H9 (cell line): ENCODE results near the gene TSPAN13. TPM values are rescaled to one million over a fixed set of nuclear protein-coding genes. Genes with fewer than 3 reads are reported as not detected.

ENCODE experiments used
- DNase-seq: peaks from one replicate; pipeline ENCODE4 v3.0.0-alpha.2; 2017
- H2AFZ ChIP-seq: one replicate; pipeline ENCODE4 v1.6.1; 2013; ENCODE audit warnings: mild to moderate bottlenecking, low read length, control low read depth, moderate library complexity
- H2AK5ac ChIP-seq: 2 replicates; pipeline ENCODE4 v1.6.1; 2013; ENCODE audit warnings: low read length, control low read depth, mixed read lengths; ENCODE audit not compliant: insufficient read length
- H2BK120ac ChIP-seq: one replicate; pipeline ENCODE4 v1.6.1; 2013; ENCODE audit warnings: low read depth, mild to moderate bottlenecking, low read length, control low read depth, inconsistent platforms; ENCODE audit not compliant: poor library complexity, severe bottlenecking
- H2BK12ac ChIP-seq: 2 replicates; pipeline ENCODE4 v1.6.1; 2013; ENCODE audit warnings: low read length, control low read depth, mixed read lengths, low read depth; ENCODE audit not compliant: insufficient read length
- H2BK15ac ChIP-seq: 2 replicates; pipeline ENCODE4 v1.6.1; 2013; ENCODE audit warnings: low read depth, low read length, control low read depth
- H2BK20ac ChIP-seq: one replicate; pipeline ENCODE4 v1.6.1; 2013; ENCODE audit warnings: low read depth, mild to moderate bottlenecking, low read length, control low read depth, inconsistent platforms; ENCODE audit not compliant: poor library complexity, severe bottlenecking
- H2BK5ac ChIP-seq: 2 replicates; pipeline ENCODE4 v1.6.1; 2013; ENCODE audit warnings: low read length, control low read depth, mixed read lengths; ENCODE audit not compliant: insufficient read length
- H3K14ac ChIP-seq: 2 replicates; pipeline ENCODE4 v1.6.1; 2013; ENCODE audit warnings: low read length, control low read depth; ENCODE audit not compliant: insufficient read depth
- H3K18ac ChIP-seq: 2 replicates; pipeline ENCODE4 v1.6.1; 2013; ENCODE audit warnings: low read depth, mild to moderate bottlenecking, mixed read lengths, low read length, control low read depth; ENCODE audit not compliant: insufficient read length
- H3K23ac ChIP-seq: 2 replicates; pipeline ENCODE4 v1.6.1; 2013; ENCODE audit warnings: low read length, control low read depth, mixed read lengths, low read depth; ENCODE audit not compliant: insufficient read length
- H3K23me2 ChIP-seq: 2 replicates; pipeline ENCODE4 v1.6.1; 2013; ENCODE audit warnings: low read depth, mild to moderate bottlenecking, mixed read lengths, low read length, control low read depth; ENCODE audit not compliant: insufficient read length, poor library complexity, severe bottlenecking
- H3K27ac ChIP-seq: 2 replicates; pipeline ENCODE4 v1.5.1; 2013; ENCODE audit warnings: low read length, control low read depth, mixed read lengths, low read depth; ENCODE audit not compliant: insufficient read length
- H3K27me3 ChIP-seq: 2 replicates; pipeline ENCODE4 v1.6.1; 2013; ENCODE audit warnings: low read length, control low read depth, inconsistent platforms; ENCODE audit not compliant: insufficient read depth
- H3K4ac ChIP-seq: 2 replicates; pipeline ENCODE4 v1.6.1; 2013; ENCODE audit warnings: low read depth, mild to moderate bottlenecking, control low read depth, inconsistent platforms, low read length, moderate library complexity
- H3K4me1 ChIP-seq: 2 replicates; pipeline ENCODE4 v1.6.1; 2013; ENCODE audit warnings: low read length, control low read depth, inconsistent platforms; ENCODE audit not compliant: insufficient read depth
- H3K4me2 ChIP-seq: 2 replicates; pipeline ENCODE4 v1.6.1; 2013; ENCODE audit warnings: low read length, control low read depth, mixed read lengths; ENCODE audit not compliant: insufficient read length, insufficient read depth
- H3K56ac ChIP-seq: 2 replicates; pipeline ENCODE4 v1.6.1; 2013; ENCODE audit warnings: low read depth, mild to moderate bottlenecking, mixed read lengths, low read length, control low read depth; ENCODE audit not compliant: insufficient read length
- H3K79me1 ChIP-seq: 2 replicates; pipeline ENCODE4 v1.6.1; 2013; ENCODE audit warnings: low read depth, mild to moderate bottlenecking, moderate library complexity, low read length, control low read depth, inconsistent platforms; ENCODE audit not compliant: insufficient read depth, poor library complexity, severe bottlenecking
- H3K79me2 ChIP-seq: 2 replicates; pipeline ENCODE4 v1.6.1; 2013; ENCODE audit warnings: low read length, control low read depth, inconsistent platforms; ENCODE audit not compliant: insufficient read depth
- H3K9ac ChIP-seq: 2 replicates; pipeline ENCODE4 v1.6.1; 2013; ENCODE audit warnings: low read length, control low read depth, mixed read lengths; ENCODE audit not compliant: insufficient read length; ENCODE audit errors: extremely low read depth
- H3K9me3 ChIP-seq: one replicate; pipeline ENCODE4 v1.6.1; 2013; ENCODE audit warnings: low read depth, low read length, inconsistent platforms; ENCODE audit not compliant: control insufficient read depth
- H3T11ph ChIP-seq: one replicate; pipeline ENCODE4 v1.6.1; 2013; ENCODE audit warnings: mild to moderate bottlenecking, low read length, control low read depth, inconsistent platforms
- H4K20me1 ChIP-seq: one replicate; pipeline ENCODE4 v1.6.1; 2013; ENCODE audit not compliant: control insufficient read depth, insufficient read length, insufficient read depth
- H4K5ac ChIP-seq: 2 replicates; pipeline ENCODE4 v1.6.1; 2013; ENCODE audit warnings: low read depth, mild to moderate bottlenecking, mixed read lengths, low read length, control low read depth; ENCODE audit not compliant: insufficient read length
- H4K8ac ChIP-seq: replicated peaks from 2 replicates; pipeline ENCODE4 v1.6.1; 2013; ENCODE audit warnings: low read length, control low read depth, mixed read lengths, low read depth; ENCODE audit not compliant: insufficient read length
- H4K91ac ChIP-seq: 2 replicates; pipeline ENCODE4 v1.6.1; 2013; ENCODE audit warnings: low read depth, mild to moderate bottlenecking, moderate library complexity, mixed read lengths, low read length, control low read depth; ENCODE audit not compliant: insufficient read length
- H3K27ac Mint-ChIP-seq, 3 experiments: 2 replicates in 2 of 3; 3 replicates in 1 of 3; pipeline ENCODE4 v1.8.0; 2020 to 2021; ENCODE audit warnings: mixed read lengths in 3 of 3, mild to moderate bottlenecking in 1 of 3, moderate library complexity in 1 of 3
- H3K27me3 Mint-ChIP-seq: 2 replicates; pipeline ENCODE4 v1.8.0; 2021; ENCODE audit warnings: low read depth, mild to moderate bottlenecking, moderate library complexity, mixed read lengths
- H3K36me3 Mint-ChIP-seq, 3 experiments: 2 replicates in 2 of 3; 3 replicates in 1 of 3; pipeline ENCODE4 v1.8.0; 2020 to 2021; ENCODE audit warnings: low read depth in 3 of 3, mixed read lengths in 3 of 3; ENCODE audit not compliant: insufficient read depth in 1 of 3
- H3K4me1 Mint-ChIP-seq, 2 experiments: 2 replicates each; pipeline ENCODE4 v1.8.0; 2020; ENCODE audit warnings: mixed read lengths in 2 of 2
- H3K4me3 Mint-ChIP-seq, 2 experiments: 2 replicates in 1 of 2; 3 replicates in 1 of 2; pipeline ENCODE4 v1.8.0; 2020 to 2021; ENCODE audit warnings: mild to moderate bottlenecking in 2 of 2, mixed read lengths in 2 of 2, moderate library complexity in 1 of 2
- H3K9me3 Mint-ChIP-seq, 2 experiments: 2 replicates in 1 of 2; 3 replicates in 1 of 2; pipeline ENCODE4 v1.8.0; 2020; ENCODE audit warnings: mild to moderate bottlenecking in 2 of 2, mixed read lengths in 2 of 2, moderate library complexity in 1 of 2
- CTCF ChIP-seq: fragments of 200-600 bp; sonication (generic); conservative IDR thresholded peaks from 3 replicates; pipeline ENCODE4 v1.8.0; 2021; ENCODE audit warnings: antibody characterized with exemption, mild to moderate bottlenecking
- WGBS: extraction: QIAGEN DNeasy Blood & Tissue Kit; methylation state at CpG from one replicate; pipeline ENCODE4 v1.1.7; 2013; ENCODE audit warnings: missing lambda C conversion rate, low lambda C conversion rate, mixed read lengths; ENCODE audit not compliant: insufficient read length; ENCODE audit errors: extremely low coverage; 5-methylcytosine and 5-hydroxymethylcytosine counted together
- total RNA-seq: library from RNA; stranded (reverse); gene quantifications from 2 replicates; pipeline ENCODE4 v1.2.1, GENCODE V29; 2021

The TSPAN13 gene
- total RNA-seq, 1 experiment from 2014 or later = 18.7 TPM

DNA sequence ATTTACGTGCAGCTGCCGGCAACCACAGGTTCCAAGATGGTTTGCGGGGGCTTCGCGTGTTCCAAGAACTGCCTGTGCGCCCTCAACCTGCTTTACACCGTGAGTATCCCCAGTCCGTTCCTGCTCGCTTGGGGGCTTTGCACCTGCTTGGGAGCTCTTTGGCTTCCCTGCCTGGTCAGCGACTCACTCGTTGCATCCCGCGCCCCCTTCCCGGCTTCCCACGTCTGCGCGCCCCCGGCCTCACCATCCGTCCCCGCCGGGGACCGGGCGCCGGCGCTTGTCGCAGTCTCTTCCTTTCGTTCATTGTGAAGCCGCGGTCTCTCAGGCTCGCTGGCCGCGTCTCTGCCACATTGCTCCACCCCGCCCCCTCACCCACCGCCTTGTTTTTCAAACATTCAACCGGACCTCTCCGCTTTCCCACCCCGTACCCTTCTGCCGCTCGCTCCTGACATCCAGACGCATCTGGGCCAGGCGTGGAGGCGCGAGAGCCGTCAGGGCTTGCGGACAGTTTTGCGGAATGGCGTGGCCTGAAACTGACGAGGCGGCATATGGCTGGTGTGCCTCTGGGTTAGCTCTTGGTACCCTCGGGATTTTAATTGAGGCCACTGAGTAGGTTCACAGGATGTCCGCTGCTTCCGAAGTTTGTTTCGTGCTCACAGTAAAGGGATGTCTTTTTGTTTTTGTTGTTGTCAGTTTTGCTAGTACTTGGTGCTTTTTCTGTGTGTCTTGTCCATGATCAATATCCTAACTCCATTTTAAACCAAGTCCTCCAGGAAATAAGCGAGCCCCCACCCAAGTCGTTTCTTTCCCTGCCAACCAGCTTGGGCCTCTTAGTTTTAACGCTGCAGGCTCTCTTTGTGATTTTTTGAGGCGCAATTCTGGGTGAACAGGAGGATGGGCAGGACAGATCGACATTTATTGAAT, 639 bp downstream of the TSPAN13 start:
- H3K4me3 Mint-ChIP-seq = peak overlapping the region; percentile 72 to 91
- H2BK12ac ChIP-seq = no peak overlapping the region
- peak overlapping the region; percentile 37 for H3K9ac ChIP-seq
- no peak overlapping the region for H2BK120ac ChIP-seq
- no peak overlapping the region for H3K27ac ChIP-seq
- no peak overlapping the region for H2BK20ac ChIP-seq
- H2BK5ac ChIP-seq = no peak overlapping the region
- H3K4ac ChIP-seq = no peak overlapping the region
- H2AFZ ChIP-seq = peak overlapping the region; percentile 9
- peak overlapping the region; percentile 68 for H3K4me2 ChIP-seq
- no peaks in the 10 kb centered on the region for H3K9me3 Mint-ChIP-seq
- H3K23me2 ChIP-seq = peaks cover 14% of the 10 kb centered on the region
- H4K20me1 ChIP-seq = no peaks in the 10 kb centered on the region
- no peaks in the 10 kb centered on the region for H3K79me2 ChIP-seq
- peak overlapping the region; percentile 30; the same call in 1 of the 2 replicates for H3K14ac ChIP-seq
- no peak for TF ChIP-seq CTCF
- no peak overlapping the region for H2AK5ac ChIP-seq
- no peak overlapping the region for H3K18ac ChIP-seq
- H3K27me3 ChIP-seq = no peaks in the 10 kb centered on the region
- no peak overlapping the region for H4K91ac ChIP-seq
- no peak overlapping the region for H3K56ac ChIP-seq
- H3K4me1 Mint-ChIP-seq = peaks cover 21 to 24% of the 10 kb centered on the region in 2 experiments
- H3K36me3 Mint-ChIP-seq = no peaks in the 10 kb centered on the region; a peak in 1 of 7 replicates
- WGBS = no CpG with 5 or more reads among the region's 58 CpGs
- no peak overlapping the region for H4K8ac ChIP-seq
- H4K5ac ChIP-seq = no peak overlapping the region
- DNase-seq = peak; percentile 71
- peaks cover 16% of the 10 kb centered on the region for H3K27me3 Mint-ChIP-seq
- H3T11ph ChIP-seq = no peak overlapping the region
- H2BK15ac ChIP-seq = no peak overlapping the region
- H3K9me3 ChIP-seq = no peaks in the 10 kb centered on the region
- H3K4me1 ChIP-seq = no peaks in the 10 kb centered on the region
- no peak overlapping the region for H3K23ac ChIP-seq
- no peaks in the 10 kb centered on the region for H3K79me1 ChIP-seq
- no peak overlapping the region; a peak in 2 of 7 replicates for H3K27ac Mint-ChIP-seq
